ENCODE results near the gene HMGN1.

HMGN1 gene

GRCh38 chr21:39366563-39366962, 17.7 kb upstream of the HMGN1 start:
- no peak for DNase-seq

GRCh38 chr21:39364949-39365348, 16.1 kb upstream of the HMGN1 start:
- no peak for DNase-seq

- peak; percentile 90 for DNase-seq
Observed at GRCh38 chr21:39363607-39364555, 15.0 kb upstream of the HMGN1 start.

- DNase-seq, result no peak
Observed at GRCh38 chr21:39362733-39363132, 13.8 kb upstream of the HMGN1 start.

GRCh38 chr21:39359382-39359781, 10.5 kb upstream of the HMGN1 start:
- DNase-seq, result no peak

GRCh38 chr21:39353295-39353694, 4.4 kb upstream of the HMGN1 start:
- no peak for DNase-seq

GRCh38 chr21:39350094-39351005, 1.5 kb upstream of the HMGN1 start:
- DNase-seq, result no peak

- peak; percentile 99 for DNase-seq
Observed at GRCh38 chr21:39349211-39350093, 564 bp upstream of the HMGN1 start.

- DNase-seq, result no peak
Observed at GRCh38 chr21:39348040-39348354, 891 bp downstream of the HMGN1 start.

GRCh38 chr21:39347537-39347936, 1.4 kb downstream of the HMGN1 start:
- peak; percentile 47 for DNase-seq

GRCh38 chr21:39346671-39347331, 2.1 kb downstream of the HMGN1 start:
- no peak for DNase-seq

GRCh38 chr21:39346206-39346605, 2.7 kb downstream of the HMGN1 start:
- DNase-seq, result no peak

GRCh38 chr21:39345440-39345839, 3.4 kb downstream of the HMGN1 start:
- DNase-seq, result no peak

GRCh38 chr21:39344848-39345247, 4.0 kb downstream of the HMGN1 start:
- DNase-seq, result no peak

GRCh38 chr21:39341249-39341923, 7.5 kb downstream of the HMGN1 start:
- no peak for DNase-seq

GRCh38 chr21:39340687-39341086, 8.2 kb downstream of the HMGN1 start:
- no peak for DNase-seq

GRCh38 chr21:39339231-39339630, 9.7 kb downstream of the HMGN1 start:
- no peak for DNase-seq

GRCh38 chr21:39336457-39337008, 12.4 kb downstream of the HMGN1 start:
- no peak for DNase-seq

GRCh38 chr21:39334611-39335010, 14.3 kb downstream of the HMGN1 start:
- no peak for DNase-seq

GRCh38 chr21:39332175-39332574, 16.7 kb downstream of the HMGN1 start:
- DNase-seq, result no peak

GRCh38 chr21:39330001-39330400, 18.9 kb downstream of the HMGN1 start:
- no peak for DNase-seq
